Endothelial cell (in vitro differentiated cells): ENCODE results near the gene PAK1IP1. TPM values are rescaled to one million over a fixed set of nuclear protein-coding genes. Genes with fewer than 3 reads are reported as not detected.
"Not testable (repeated sequence)": the region's sequence is repeated elsewhere in the genome, so short reads cannot be mapped to it uniquely, and the experiment has no call there.

Experiments
- DNase-seq: peaks from one replicate; pipeline ENCODE4 v3.0.0; 2021; ENCODE audit warnings: low spot score
- H3K27ac Mint-ChIP-seq: one replicate; pipeline ENCODE4 v1.8.0; 2021; ENCODE audit warnings: mixed read lengths, inconsistent platforms; ENCODE audit not compliant: unreplicated experiment
- H3K27me3 Mint-ChIP-seq: one replicate; pipeline ENCODE4 v1.8.0; 2021; ENCODE audit warnings: mild to moderate bottlenecking, moderate library complexity, mixed read lengths, inconsistent platforms; ENCODE audit not compliant: unreplicated experiment
- H3K36me3 Mint-ChIP-seq: one replicate; pipeline ENCODE4 v1.8.0; 2021; ENCODE audit warnings: mild to moderate bottlenecking, low read depth, mixed read lengths, inconsistent platforms; ENCODE audit not compliant: unreplicated experiment
- H3K4me1 Mint-ChIP-seq: one replicate; pipeline ENCODE4 v1.8.0; 2021; ENCODE audit warnings: mild to moderate bottlenecking, mixed read lengths, inconsistent platforms; ENCODE audit not compliant: unreplicated experiment
- H3K4me3 Mint-ChIP-seq: one replicate; pipeline ENCODE4 v1.8.0; 2021; ENCODE audit warnings: mild to moderate bottlenecking, mixed read lengths, inconsistent platforms; ENCODE audit not compliant: unreplicated experiment
- H3K9me3 Mint-ChIP-seq: one replicate; pipeline ENCODE4 v1.8.0; 2021; ENCODE audit warnings: mixed read lengths, inconsistent platforms; ENCODE audit not compliant: unreplicated experiment
- total RNA-seq: library from RNA; stranded (reverse); fragmentation: NEBNext Ultra II Directional; extraction: Animal tissue kit (Norgen Biotek cat#: 25700); gene quantifications from one replicate; pipeline ENCODE4 v1.2.1, GENCODE V29; 2021; ENCODE audit not compliant: unreplicated experiment
- TF ChIP-seq, protein P1 (sequence below): fragments of 200-600 bp; sonication (generic); IDR thresholded peaks from one replicate; pipeline ENCODE4 v1.5.0; 2021; ENCODE audit warnings: antibody characterized with exemption; ENCODE audit not compliant: unreplicated experiment

PAK1IP1 gene
- total RNA-seq, 1 donor from 2014 or later, result 12.8 TPM

DNA sequence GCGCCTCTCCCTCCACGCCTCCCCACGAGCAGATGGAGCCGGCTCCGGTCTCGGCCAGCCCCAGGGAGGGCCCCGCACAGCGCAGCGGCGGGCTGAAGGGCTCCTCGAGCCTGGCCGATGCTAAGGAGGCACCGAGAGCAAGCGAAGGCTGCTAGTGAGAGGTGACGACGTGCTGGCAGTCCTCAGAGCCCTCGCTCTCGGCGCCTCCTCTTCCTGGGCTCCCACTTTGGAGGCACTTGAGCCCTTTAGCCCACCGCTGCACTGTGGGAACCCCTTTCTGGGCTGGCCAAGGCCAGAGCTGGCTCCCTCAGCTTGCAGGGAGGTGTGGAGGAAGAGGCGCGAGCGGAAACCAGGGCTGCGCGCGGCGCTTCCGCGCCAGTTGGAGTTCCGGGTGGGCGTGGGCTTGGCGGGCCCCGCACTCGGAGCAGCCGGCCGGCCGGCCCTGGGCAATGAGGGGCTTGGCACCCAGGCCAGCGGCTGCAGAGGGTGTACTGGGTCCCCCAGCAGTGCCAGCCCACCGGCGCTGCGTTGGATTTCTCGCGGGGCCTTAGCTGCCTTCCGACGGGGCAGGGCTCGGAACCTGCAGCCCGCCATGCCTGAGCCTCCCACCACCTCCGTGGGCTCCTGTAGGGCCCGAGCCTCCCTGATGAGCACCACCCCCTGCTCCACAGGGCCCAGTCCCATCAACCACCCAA lies 25.6 kb downstream of the PAK1IP1 start:
- Mint-ChIP-seq H3K27ac (no peak overlapping the region), H3K27me3 (peaks cover 7% of the 10 kb centered on the region), H3K4me1 (peaks cover 23% of the 10 kb centered on the region), H3K4me3 (no peak overlapping the region), H3K9me3 (no peaks in the 10 kb centered on the region), H3K36me3 (peaks cover 5% of the 10 kb centered on the region)
- no peak for DNase-seq
- TF ChIP-seq, protein P1, sequence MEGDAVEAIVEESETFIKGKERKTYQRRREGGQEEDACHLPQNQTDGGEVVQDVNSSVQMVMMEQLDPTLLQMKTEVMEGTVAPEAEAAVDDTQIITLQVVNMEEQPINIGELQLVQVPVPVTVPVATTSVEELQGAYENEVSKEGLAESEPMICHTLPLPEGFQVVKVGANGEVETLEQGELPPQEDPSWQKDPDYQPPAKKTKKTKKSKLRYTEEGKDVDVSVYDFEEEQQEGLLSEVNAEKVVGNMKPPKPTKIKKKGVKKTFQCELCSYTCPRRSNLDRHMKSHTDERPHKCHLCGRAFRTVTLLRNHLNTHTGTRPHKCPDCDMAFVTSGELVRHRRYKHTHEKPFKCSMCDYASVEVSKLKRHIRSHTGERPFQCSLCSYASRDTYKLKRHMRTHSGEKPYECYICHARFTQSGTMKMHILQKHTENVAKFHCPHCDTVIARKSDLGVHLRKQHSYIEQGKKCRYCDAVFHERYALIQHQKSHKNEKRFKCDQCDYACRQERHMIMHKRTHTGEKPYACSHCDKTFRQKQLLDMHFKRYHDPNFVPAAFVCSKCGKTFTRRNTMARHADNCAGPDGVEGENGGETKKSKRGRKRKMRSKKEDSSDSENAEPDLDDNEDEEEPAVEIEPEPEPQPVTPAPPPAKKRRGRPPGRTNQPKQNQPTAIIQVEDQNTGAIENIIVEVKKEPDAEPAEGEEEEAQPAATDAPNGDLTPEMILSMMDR, result no peak

DNA sequence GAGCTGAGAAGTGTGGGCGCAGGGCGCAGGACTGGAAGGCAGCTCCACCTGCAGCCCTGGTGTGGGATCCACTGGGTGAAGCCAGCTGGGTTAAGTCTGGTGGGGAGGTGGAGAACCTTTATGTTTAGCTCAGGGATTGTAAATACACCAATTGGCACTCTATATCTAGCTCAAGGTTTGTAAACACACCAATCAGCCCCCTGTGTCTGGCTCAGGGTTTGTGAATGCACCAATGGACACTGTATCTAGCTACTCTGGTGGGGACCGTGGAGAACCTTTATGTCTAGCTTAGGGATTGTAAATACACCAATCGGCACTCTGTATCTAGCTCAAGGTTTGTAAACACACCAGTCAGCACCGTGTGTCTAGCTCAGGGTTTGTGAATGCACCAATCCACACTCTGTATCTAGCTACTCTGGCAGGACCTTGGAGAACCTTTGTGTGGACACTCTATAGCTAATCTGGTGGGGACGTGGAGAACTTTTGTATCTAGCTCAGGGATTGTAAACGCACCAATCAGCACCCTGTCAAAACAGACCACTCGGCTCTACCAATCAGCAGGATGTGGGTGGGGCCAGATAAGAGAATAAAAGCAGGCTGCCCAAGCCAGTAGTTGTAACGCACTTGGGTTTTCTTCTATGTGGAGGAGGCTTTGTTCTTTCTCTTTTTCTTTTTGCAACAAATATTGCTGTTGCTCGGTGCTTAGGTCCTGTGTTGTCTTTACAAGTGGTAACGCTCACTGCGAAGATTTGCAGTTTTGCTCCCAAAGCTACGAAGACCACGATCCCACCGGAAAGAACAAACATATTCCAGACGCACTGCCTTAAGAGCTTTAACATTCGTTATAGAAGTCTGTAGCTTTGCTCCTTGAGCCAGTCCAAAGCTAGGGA lies 26.4 kb downstream of the PAK1IP1 start:
- H3K9me3 Mint-ChIP-seq, DNase-seq, H3K27me3 Mint-ChIP-seq, H3K36me3 Mint-ChIP-seq: not testable (repeated sequence)
- Mint-ChIP-seq H3K4me3 (peak overlapping the region; percentile 97), H3K27ac (peak overlapping the region; percentile 82), H3K4me1 (peaks cover 27% of the 10 kb centered on the region)

DNA sequence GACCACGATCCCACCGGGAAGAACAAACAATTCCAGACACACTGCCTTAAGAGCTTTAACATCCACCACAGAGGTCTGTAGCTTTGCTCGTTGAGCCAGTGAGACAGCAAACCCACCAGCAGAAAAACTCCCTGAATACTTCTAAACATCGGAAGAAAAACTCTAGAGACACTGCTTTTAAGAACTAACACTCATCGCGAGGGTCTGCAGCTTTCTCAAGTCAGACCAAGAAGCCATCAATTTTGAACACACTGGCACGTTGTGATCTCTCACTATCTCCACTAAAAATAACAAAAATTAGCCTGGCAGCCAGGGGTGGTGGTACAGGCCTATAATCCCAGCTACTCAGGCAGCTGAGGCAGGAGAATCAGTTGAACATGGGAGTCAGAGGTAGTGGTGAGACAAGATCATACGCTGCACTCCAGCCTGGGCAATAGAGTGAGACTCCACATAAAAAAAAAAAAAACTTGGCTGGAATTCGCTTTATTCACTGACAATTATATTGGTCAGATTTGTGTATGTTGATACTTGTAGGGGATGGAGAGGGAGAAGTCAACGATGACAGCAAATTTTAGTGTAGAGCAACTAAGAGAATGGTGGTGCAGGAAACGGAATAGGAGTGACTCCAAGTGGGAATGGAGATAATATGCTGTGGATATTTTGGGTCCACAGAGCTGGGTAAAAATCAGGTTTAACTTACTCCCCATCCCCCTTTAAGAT lies 27.2 kb downstream of the PAK1IP1 start:
- H3K36me3 Mint-ChIP-seq, result peaks cover 11% of the 10 kb centered on the region
- H3K27me3 Mint-ChIP-seq, result peaks cover 7% of the 10 kb centered on the region
- H3K27ac Mint-ChIP-seq, result peak overlapping the region; percentile 82
- no peak for DNase-seq
- TF ChIP-seq, protein P1, result no peak
- H3K4me1 Mint-ChIP-seq, result peaks cover 27% of the 10 kb centered on the region
- H3K9me3 Mint-ChIP-seq, result no peaks in the 10 kb centered on the region
- peak overlapping the region; percentile 97 for H3K4me3 Mint-ChIP-seq

DNA sequence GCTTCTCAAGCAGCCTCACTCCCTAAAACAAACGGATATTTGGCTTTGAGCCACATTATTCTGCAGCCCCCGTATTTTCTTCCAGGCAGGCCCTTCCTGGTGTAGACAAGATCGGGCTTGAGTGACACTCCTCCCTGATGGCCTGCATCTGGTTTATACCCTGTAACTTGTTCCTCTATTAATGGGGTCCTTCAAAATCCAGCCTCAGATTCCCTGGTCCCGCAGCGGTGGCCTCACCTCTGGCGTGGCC lies 27.7 kb downstream of the PAK1IP1 start:
- peak overlapping the region; percentile 82 for H3K27ac Mint-ChIP-seq
- DNase-seq, result no peak
- TF ChIP-seq, protein P1, result no peak
- peaks cover 7% of the 10 kb centered on the region for H3K27me3 Mint-ChIP-seq
- H3K9me3 Mint-ChIP-seq, result no peaks in the 10 kb centered on the region
- peak overlapping the region; percentile 97 for H3K4me3 Mint-ChIP-seq
- peaks cover 15% of the 10 kb centered on the region for H3K36me3 Mint-ChIP-seq
- peaks cover 27% of the 10 kb centered on the region for H3K4me1 Mint-ChIP-seq

DNA sequence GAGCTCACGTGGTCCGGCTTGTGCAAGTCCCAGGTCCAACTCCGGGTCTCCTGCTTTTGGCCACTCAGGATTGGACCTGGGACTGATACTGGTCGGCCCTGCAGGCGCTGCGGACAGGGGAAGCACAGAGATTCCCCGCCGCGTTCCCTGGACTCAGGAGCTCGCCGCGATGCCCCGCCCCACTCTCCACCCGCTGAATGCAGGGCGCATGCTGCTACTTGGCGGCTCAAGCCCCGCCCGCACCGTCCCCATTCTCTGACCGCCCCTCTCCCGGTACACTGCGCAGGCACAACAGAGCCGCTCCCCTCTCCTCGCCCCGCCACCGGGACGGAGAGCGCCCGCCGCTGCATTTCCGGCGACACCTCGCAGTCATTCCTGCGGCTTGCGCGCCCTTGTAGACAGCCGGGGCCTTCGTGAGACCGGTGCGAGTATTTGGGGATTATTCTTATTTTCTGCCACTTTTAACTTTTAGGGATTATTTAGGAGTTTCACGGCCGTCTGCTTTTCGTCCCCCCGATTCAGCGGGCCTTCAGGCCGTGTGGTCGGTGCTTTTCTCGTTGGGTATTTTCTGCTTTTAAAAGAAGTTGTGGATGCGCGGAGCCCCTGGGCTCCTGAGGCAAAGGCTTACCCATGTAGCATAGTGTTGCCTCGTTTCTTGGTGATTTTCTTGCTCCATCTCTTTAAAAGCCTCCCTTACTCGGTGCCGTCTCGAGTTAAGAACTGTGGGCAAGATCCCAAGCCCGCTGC lies 28.2 kb downstream of the PAK1IP1 start, which contains the start of gene TMEM14C:
Gene TMEM14C (plus strand): TSS at position 251 of the 747 bp plus-strand sequence. CDS start 1,544 bp downstream, outside the sequence.
- TF ChIP-seq, protein P1, result no peak
- H3K4me3 Mint-ChIP-seq, result peak within 1 kb of the TSS; percentile 97
- peaks cover 15% of the 10 kb centered on the region for H3K36me3 Mint-ChIP-seq
- H3K27me3 Mint-ChIP-seq, result peaks cover 8% of the 10 kb centered on the region
- DNase-seq, result peak; percentile 93
- H3K4me1 Mint-ChIP-seq, result peaks cover 27% of the 10 kb centered on the region
- peak within 1 kb of the TSS; percentile 92 for H3K27ac Mint-ChIP-seq
- H3K9me3 Mint-ChIP-seq, result no peaks in the 10 kb centered on the region
